PC-3 (cell line): ENCODE results near the gene BCR.

ENCODE experiments used
- EZH2 ChIP-seq: fragments of 300-600 bp; sonication (generic); IDR thresholded peaks from one replicate; pipeline ENCODE4 v1.6.1; 2017; ENCODE audit warnings: antibody characterized with exemption, mild to moderate bottlenecking, low read length; ENCODE audit not compliant: unreplicated experiment
- EZH2phosphoT487 ChIP-seq: fragments of 300-600 bp; sonication (generic); IDR thresholded peaks from 2 replicates; pipeline ENCODE4 v1.6.1; 2018; ENCODE audit warnings: mild to moderate bottlenecking, antibody characterized with exemption, low read length, borderline replicate concordance
- TF ChIP-seq, protein P1 (sequence below): fragments of 300-600 bp; sonication (generic); conservative IDR thresholded peaks from 2 replicates; pipeline ENCODE4 v1.5.1; 2017; ENCODE audit warnings: antibody characterized with exemption, low read depth, mild to moderate bottlenecking, low read length

DNA sequence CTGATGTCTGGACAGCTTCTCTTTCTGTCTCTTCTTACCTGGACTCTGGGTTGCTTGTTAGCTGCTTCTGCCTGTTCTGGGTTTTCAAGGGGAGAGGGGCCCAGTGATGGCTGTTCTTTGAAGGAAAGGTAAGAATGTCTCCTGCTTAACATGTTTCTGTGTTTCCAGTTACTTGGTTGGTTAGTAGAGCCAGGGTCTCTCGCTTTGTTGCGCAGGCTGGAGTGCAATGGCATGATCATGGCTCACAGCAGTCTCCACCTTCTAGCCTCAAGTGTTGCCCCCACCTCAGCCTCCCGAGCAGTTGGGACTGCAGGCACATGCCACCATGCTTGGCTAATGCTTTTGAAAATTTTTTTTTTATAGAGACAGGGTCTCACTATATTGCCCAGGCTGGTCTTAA, 126.6 kb downstream of the BCR start:
- TF ChIP-seq, protein P1, sequence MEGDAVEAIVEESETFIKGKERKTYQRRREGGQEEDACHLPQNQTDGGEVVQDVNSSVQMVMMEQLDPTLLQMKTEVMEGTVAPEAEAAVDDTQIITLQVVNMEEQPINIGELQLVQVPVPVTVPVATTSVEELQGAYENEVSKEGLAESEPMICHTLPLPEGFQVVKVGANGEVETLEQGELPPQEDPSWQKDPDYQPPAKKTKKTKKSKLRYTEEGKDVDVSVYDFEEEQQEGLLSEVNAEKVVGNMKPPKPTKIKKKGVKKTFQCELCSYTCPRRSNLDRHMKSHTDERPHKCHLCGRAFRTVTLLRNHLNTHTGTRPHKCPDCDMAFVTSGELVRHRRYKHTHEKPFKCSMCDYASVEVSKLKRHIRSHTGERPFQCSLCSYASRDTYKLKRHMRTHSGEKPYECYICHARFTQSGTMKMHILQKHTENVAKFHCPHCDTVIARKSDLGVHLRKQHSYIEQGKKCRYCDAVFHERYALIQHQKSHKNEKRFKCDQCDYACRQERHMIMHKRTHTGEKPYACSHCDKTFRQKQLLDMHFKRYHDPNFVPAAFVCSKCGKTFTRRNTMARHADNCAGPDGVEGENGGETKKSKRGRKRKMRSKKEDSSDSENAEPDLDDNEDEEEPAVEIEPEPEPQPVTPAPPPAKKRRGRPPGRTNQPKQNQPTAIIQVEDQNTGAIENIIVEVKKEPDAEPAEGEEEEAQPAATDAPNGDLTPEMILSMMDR = no peak
- TF ChIP-seq EZH2 (no peak), EZH2phosphoT487 (no peak)
